Measurements from ENCODE around the gene AGFG2. TPM values are rescaled to one million over a fixed set of nuclear protein-coding genes. Genes with fewer than 3 reads are reported as not detected.

The AGFG2 gene
- total and polyA plus RNA-seq, 2 of the 13 experiments (the other 11 are each of a cell fraction or from before 2014, with no cell fraction given), result 125 to 132 TPM

DNA sequence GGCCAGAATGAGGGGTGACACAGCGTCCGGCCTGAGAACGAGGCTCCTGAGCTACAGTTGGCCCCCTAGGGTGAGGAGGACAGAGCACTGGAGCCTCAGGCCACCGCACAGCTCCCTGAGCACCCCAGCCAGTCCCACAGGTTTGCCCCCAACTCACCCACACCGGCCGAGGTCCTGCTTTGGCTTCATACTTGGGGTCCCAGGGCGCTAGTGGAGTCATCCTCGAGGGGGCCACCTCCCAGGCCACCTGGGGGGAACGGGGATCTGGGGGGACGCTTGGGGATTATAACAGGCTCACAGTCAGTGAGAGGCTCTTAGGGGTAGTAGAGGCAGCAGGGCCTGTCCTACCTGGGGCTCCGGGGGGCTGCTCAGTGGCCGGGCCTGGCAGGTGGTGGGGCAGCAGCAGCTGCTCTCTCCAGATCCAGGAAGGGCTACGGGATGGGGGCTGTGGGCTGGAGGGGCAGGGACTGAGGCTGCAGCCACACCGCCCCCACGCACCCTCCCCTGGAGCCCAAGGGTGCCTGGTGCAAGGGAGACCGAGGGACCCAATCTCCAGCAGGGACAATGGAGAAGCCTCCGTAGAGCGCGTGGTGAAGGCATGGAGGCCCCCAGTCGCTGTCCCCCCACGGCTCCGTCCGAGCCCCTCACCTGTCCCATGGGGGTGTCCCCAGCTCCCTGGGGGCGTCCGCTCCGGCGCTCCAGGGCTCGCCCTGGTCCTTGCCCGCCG, 34.1 kb downstream of the AGFG2 start (continued):
- TF ChIP-seq, protein P1, sequence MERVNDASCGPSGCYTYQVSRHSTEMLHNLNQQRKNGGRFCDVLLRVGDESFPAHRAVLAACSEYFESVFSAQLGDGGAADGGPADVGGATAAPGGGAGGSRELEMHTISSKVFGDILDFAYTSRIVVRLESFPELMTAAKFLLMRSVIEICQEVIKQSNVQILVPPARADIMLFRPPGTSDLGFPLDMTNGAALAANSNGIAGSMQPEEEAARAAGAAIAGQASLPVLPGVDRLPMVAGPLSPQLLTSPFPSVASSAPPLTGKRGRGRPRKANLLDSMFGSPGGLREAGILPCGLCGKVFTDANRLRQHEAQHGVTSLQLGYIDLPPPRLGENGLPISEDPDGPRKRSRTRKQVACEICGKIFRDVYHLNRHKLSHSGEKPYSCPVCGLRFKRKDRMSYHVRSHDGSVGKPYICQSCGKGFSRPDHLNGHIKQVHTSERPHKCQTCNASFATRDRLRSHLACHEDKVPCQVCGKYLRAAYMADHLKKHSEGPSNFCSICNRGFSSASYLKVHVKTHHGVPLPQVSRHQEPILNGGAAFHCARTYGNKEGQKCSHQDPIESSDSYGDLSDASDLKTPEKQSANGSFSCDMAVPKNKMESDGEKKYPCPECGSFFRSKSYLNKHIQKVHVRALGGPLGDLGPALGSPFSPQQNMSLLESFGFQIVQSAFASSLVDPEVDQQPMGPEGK (CRISPR knock-in tag; IDR thresholded peaks at IDR 0.05), result no peak
- TF ChIP-seq, protein P2, sequence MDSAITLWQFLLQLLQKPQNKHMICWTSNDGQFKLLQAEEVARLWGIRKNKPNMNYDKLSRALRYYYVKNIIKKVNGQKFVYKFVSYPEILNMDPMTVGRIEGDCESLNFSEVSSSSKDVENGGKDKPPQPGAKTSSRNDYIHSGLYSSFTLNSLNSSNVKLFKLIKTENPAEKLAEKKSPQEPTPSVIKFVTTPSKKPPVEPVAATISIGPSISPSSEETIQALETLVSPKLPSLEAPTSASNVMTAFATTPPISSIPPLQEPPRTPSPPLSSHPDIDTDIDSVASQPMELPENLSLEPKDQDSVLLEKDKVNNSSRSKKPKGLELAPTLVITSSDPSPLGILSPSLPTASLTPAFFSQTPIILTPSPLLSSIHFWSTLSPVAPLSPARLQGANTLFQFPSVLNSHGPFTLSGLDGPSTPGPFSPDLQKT (CRISPR knock-in tag; IDR thresholded peaks at IDR 0.05; ENCODE audit: borderline replicate concordance), result no peak
- TF ChIP-seq ZNF468 (CRISPR knock-in tag; IDR thresholded peaks at IDR 0.05) (no peak), NONO (IDR thresholded peaks at IDR 0.05) (no peak), NONO (CRISPR knock-in tag; conservative IDR thresholded peaks at IDR 0.05) (no peak), ZNF451 (CRISPR knock-in tag; IDR thresholded peaks at IDR 0.05) (no peak), ZFP37 (CRISPR knock-in tag; IDR thresholded peaks at IDR 0.05; ENCODE audit: borderline replicate concordance) (no peak), SP5 (CRISPR knock-in tag; IDR thresholded peaks at IDR 0.05; ENCODE audit: borderline replicate concordance, low read depth) (no peak), ATM (IDR thresholded peaks at IDR 0.05; ENCODE audit: borderline replicate concordance) (no peak), HNRNPH1 (optimal IDR thresholded peaks at IDR 0.05; ENCODE audit: low read depth, low read length) (peak; percentile 82), ZNF878 (CRISPR knock-in tag; IDR thresholded peaks at IDR 0.05) (no peak), MBNL3 (CRISPR knock-in tag; conservative IDR thresholded peaks at IDR 0.05) (no peak), ZNF326 (CRISPR knock-in tag; IDR thresholded peaks at IDR 0.05; ENCODE audit: borderline replicate concordance) (no peak), SRF (IDR thresholded peaks at IDR 0.05; ENCODE audit: low read depth, low read length) (no peak), FLYWCH1 (CRISPR knock-in tag; IDR thresholded peaks at IDR 0.05) (no peak), HNRNPLL (IDR thresholded peaks at IDR 0.05; ENCODE audit: low read depth, low read length, poor library complexity, severe bottlenecking) (peak; percentile 13)
- TF ChIP-seq, protein P3, sequence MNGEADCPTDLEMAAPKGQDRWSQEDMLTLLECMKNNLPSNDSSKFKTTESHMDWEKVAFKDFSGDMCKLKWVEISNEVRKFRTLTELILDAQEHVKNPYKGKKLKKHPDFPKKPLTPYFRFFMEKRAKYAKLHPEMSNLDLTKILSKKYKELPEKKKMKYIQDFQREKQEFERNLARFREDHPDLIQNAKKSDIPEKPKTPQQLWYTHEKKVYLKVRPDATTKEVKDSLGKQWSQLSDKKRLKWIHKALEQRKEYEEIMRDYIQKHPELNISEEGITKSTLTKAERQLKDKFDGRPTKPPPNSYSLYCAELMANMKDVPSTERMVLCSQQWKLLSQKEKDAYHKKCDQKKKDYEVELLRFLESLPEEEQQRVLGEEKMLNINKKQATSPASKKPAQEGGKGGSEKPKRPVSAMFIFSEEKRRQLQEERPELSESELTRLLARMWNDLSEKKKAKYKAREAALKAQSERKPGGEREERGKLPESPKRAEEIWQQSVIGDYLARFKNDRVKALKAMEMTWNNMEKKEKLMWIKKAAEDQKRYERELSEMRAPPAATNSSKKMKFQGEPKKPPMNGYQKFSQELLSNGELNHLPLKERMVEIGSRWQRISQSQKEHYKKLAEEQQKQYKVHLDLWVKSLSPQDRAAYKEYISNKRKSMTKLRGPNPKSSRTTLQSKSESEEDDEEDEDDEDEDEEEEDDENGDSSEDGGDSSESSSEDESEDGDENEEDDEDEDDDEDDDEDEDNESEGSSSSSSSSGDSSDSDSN (CRISPR knock-in tag; IDR thresholded peaks at IDR 0.05), result no peak
- TF ChIP-seq, protein P4, sequence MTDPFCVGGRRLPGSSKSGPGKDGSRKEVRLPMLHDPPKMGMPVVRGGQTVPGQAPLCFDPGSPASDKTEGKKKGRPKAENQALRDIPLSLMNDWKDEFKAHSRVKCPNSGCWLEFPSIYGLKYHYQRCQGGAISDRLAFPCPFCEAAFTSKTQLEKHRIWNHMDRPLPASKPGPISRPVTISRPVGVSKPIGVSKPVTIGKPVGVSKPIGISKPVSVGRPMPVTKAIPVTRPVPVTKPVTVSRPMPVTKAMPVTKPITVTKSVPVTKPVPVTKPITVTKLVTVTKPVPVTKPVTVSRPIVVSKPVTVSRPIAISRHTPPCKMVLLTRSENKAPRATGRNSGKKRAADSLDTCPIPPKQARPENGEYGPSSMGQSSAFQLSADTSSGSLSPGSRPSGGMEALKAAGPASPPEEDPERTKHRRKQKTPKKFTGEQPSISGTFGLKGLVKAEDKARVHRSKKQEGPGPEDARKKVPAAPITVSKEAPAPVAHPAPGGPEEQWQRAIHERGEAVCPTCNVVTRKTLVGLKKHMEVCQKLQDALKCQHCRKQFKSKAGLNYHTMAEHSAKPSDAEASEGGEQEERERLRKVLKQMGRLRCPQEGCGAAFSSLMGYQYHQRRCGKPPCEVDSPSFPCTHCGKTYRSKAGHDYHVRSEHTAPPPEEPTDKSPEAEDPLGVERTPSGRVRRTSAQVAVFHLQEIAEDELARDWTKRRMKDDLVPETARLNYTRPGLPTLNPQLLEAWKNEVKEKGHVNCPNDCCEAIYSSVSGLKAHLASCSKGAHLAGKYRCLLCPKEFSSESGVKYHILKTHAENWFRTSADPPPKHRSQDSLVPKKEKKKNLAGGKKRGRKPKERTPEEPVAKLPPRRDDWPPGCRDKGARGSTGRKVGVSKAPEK (CRISPR knock-in tag; IDR thresholded peaks at IDR 0.05; ENCODE audit: borderline replicate concordance), result no peak
- TF ChIP-seq, protein P5, sequence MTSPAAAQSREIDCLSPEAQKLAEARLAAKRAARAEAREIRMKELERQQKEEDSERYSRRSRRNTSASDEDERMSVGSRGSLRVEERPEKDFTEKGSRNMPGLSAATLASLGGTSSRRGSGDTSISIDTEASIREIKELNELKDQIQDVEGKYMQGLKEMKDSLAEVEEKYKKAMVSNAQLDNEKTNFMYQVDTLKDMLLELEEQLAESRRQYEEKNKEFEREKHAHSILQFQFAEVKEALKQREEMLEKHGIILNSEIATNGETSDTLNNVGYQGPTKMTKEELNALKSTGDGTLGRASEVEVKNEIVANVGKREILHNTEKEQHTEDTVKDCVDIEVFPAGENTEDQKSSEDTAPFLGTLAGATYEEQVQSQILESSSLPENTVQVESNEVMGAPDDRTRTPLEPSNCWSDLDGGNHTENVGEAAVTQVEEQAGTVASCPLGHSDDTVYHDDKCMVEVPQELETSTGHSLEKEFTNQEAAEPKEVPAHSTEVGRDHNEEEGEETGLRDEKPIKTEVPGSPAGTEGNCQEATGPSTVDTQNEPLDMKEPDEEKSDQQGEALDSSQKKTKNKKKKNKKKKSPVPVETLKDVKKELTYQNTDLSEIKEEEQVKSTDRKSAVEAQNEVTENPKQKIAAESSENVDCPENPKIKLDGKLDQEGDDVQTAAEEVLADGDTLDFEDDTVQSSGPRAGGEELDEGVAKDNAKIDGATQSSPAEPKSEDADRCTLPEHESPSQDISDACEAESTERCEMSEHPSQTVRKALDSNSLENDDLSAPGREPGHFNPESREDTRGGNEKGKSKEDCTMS (CRISPR knock-in tag; conservative IDR thresholded peaks at IDR 0.05), result no peak
